HEK293 (cell line): ENCODE data around the gene BACE1.

Experiments
- CTCF ChIP-seq: fragments of 450-650 bp; formaldehyde crosslinking; IDR thresholded peaks from 2 replicates; pipeline ENCODE4 v1.5.1; 2016; ENCODE audit warnings: missing biosample characterization, missing genetic modification characterization
- KLF7 ChIP-seq: fragments of 450-650 bp; formaldehyde crosslinking; IDR thresholded peaks from 2 replicates; pipeline ENCODE4 v1.5.1; 2016; ENCODE audit warnings: missing biosample characterization, missing genetic modification characterization, borderline replicate concordance
- REST ChIP-seq: fragments of 450-650 bp; formaldehyde crosslinking; IDR thresholded peaks from 2 replicates; pipeline ENCODE4 v1.5.1; 2016; ENCODE audit warnings: missing biosample characterization, missing genetic modification characterization
- ZNF174 ChIP-seq: fragments of 450-650 bp; formaldehyde crosslinking; IDR thresholded peaks from 2 replicates; pipeline ENCODE4 v1.5.0; 2017; ENCODE audit warnings: missing biosample characterization, mild to moderate bottlenecking, missing genetic modification characterization
- ZNF324 ChIP-seq: fragments of 450-650 bp; formaldehyde crosslinking; IDR thresholded peaks from 2 replicates; pipeline ENCODE4 v1.5.1; 2016; ENCODE audit warnings: missing biosample characterization, missing genetic modification characterization
- ZNF488 ChIP-seq: fragments of 450-650 bp; formaldehyde crosslinking; IDR thresholded peaks from 2 replicates; pipeline ENCODE4 v1.5.1; 2016; ENCODE audit warnings: missing biosample characterization, missing genetic modification characterization
- TF ChIP-seq, protein P1 (sequence below): fragments of 450-650 bp; formaldehyde crosslinking; IDR thresholded peaks from 2 replicates; pipeline ENCODE4 v1.5.1; 2016; ENCODE audit warnings: missing biosample characterization, missing genetic modification characterization

GRCh38 chr11:117316197-117316961 lies at the start of gene BACE1:
- TF ChIP-seq KLF7 = no peak
- no peak for TF ChIP-seq ZNF324 (tag by site-specific recombination)
- TF ChIP-seq REST (tag by site-specific recombination) = no peak
- peak; percentile 44 for TF ChIP-seq CTCF (tag by site-specific recombination)
- TF ChIP-seq ZNF488 = no peak
- TF ChIP-seq, protein P1, sequence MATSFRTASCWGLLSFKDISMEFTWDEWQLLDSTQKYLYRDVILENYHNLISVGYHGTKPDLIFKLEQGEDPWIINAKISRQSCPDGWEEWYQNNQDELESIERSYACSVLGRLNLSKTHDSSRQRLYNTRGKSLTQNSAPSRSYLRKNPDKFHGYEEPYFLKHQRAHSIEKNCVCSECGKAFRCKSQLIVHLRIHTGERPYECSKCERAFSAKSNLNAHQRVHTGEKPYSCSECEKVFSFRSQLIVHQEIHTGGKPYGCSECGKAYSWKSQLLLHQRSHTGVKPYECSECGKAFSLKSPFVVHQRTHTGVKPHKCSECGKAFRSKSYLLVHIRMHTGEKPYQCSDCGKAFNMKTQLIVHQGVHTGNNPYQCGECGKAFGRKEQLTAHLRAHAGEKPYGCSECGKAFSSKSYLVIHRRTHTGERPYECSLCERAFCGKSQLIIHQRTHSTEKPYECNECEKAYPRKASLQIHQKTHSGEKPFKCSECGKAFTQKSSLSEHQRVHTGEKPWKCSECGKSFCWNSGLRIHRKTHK = no peak
- no peak for TF ChIP-seq ZNF174 (tag by site-specific recombination)
